ENCODE data around the gene ERICH6B. TPM values are rescaled to one million over a fixed set of nuclear protein-coding genes. Genes with fewer than 3 reads are reported as not detected.

Gene ERICH6B
- total RNA-seq, 1 donor from 2014 or later: not detected

GRCh38 chr13:45548281-45548680, 67.3 kb downstream of the ERICH6B start:
- Mint-ChIP-seq H3K4me1 (peaks cover 17% of the 10 kb centered on the region), H3K9me3 (no peaks in the 10 kb centered on the region)

GRCh38 chr13:45546410-45546765, 69.2 kb downstream of the ERICH6B start:
- TF ChIP-seq CTCF (conservative IDR thresholded peaks at IDR 0.05): no peak
- H3K36me3 Mint-ChIP-seq (ENCODE audit: low read depth): no peaks in the 10 kb centered on the region
- no peaks in the 10 kb centered on the region for H3K9me3 Mint-ChIP-seq
- H3K27me3 Mint-ChIP-seq (ENCODE audit: low read depth): no peaks in the 10 kb centered on the region
- no peak overlapping the region for H3K27ac Mint-ChIP-seq (ENCODE audit: unreplicated experiment)
- H3K4me1 Mint-ChIP-seq: peaks cover 17% of the 10 kb centered on the region
- H3K4me3 Mint-ChIP-seq: no peak overlapping the region
- no peak for DNase-seq (ENCODE audit: low read depth, low spot score)

More at GRCh38 chr13:45548281-45548680, 67.3 kb downstream of the ERICH6B start:
- DNase-seq (ENCODE audit: low read depth, low spot score): no peak
- Mint-ChIP-seq H3K4me3 (no peak overlapping the region), H3K36me3 (ENCODE audit: low read depth) (no peaks in the 10 kb centered on the region), H3K27ac (ENCODE audit: unreplicated experiment) (peak overlapping the region; percentile 35), H3K27me3 (ENCODE audit: low read depth) (no peaks in the 10 kb centered on the region)
- no peak for TF ChIP-seq CTCF (conservative IDR thresholded peaks at IDR 0.05)

GRCh38 chr13:45545686-45546409, 69.7 kb downstream of the ERICH6B start:
- H3K4me3 Mint-ChIP-seq: no peak overlapping the region
- peaks cover 17% of the 10 kb centered on the region for H3K4me1 Mint-ChIP-seq
- H3K27me3 Mint-ChIP-seq (ENCODE audit: low read depth): no peaks in the 10 kb centered on the region
- no peak for TF ChIP-seq CTCF (conservative IDR thresholded peaks at IDR 0.05)
- no peaks in the 10 kb centered on the region for H3K9me3 Mint-ChIP-seq
- H3K36me3 Mint-ChIP-seq (ENCODE audit: low read depth): no peaks in the 10 kb centered on the region
- no peak overlapping the region for H3K27ac Mint-ChIP-seq (ENCODE audit: unreplicated experiment)
- DNase-seq (ENCODE audit: low read depth, low spot score): no peak

GRCh38 chr13:45544520-45544919, 71.0 kb downstream of the ERICH6B start:
- H3K36me3 Mint-ChIP-seq (ENCODE audit: low read depth): no peaks in the 10 kb centered on the region
- no peaks in the 10 kb centered on the region for H3K9me3 Mint-ChIP-seq
- H3K27ac Mint-ChIP-seq (ENCODE audit: unreplicated experiment): no peak overlapping the region
- no peak overlapping the region for H3K4me3 Mint-ChIP-seq
- H3K27me3 Mint-ChIP-seq (ENCODE audit: low read depth): no peaks in the 10 kb centered on the region
- no peak for TF ChIP-seq CTCF (conservative IDR thresholded peaks at IDR 0.05)
- no peak for DNase-seq (ENCODE audit: low read depth, low spot score)
- H3K4me1 Mint-ChIP-seq: peaks cover 17% of the 10 kb centered on the region

GRCh38 chr13:45542878-45543277, 72.7 kb downstream of the ERICH6B start:
- H3K36me3 Mint-ChIP-seq (ENCODE audit: low read depth): no peaks in the 10 kb centered on the region
- H3K4me1 Mint-ChIP-seq: peaks cover 11% of the 10 kb centered on the region
- no peak for DNase-seq (ENCODE audit: low read depth, low spot score)
- no peaks in the 10 kb centered on the region for H3K27me3 Mint-ChIP-seq (ENCODE audit: low read depth)
- no peak for TF ChIP-seq CTCF (conservative IDR thresholded peaks at IDR 0.05)
- H3K27ac Mint-ChIP-seq (ENCODE audit: unreplicated experiment): no peak overlapping the region
- H3K9me3 Mint-ChIP-seq: no peaks in the 10 kb centered on the region
- no peak overlapping the region for H3K4me3 Mint-ChIP-seq

Data from neural crest cell (in vitro differentiated cells).